HEK293 (cell line): ENCODE data around the gene FNTB.

Experiments
- BCL11A ChIP-seq: fragments of 450-650 bp; formaldehyde crosslinking; IDR thresholded peaks from 2 replicates; pipeline ENCODE4 v1.5.1; 2016; ENCODE audit warnings: low read depth, missing biosample characterization, missing genetic modification characterization
- CTCF ChIP-seq: fragments of 450-650 bp; formaldehyde crosslinking; IDR thresholded peaks from 2 replicates; pipeline ENCODE4 v1.5.1; 2016; ENCODE audit warnings: missing biosample characterization, missing genetic modification characterization
- KLF10 ChIP-seq: fragments of 450-650 bp; IDR thresholded peaks from 2 replicates; pipeline ENCODE4 v1.5.1; 2018; ENCODE audit warnings: missing biosample characterization, mild to moderate bottlenecking, missing genetic modification characterization
- KLF9 ChIP-seq: fragments of 450-650 bp; formaldehyde crosslinking; IDR thresholded peaks from 2 replicates; pipeline ENCODE4 v1.5.1; 2016; ENCODE audit warnings: missing biosample characterization, missing genetic modification characterization, low read depth
- TCF7L2 ChIP-seq: IDR thresholded peaks from 2 replicates; pipeline ENCODE4 v1.6.1; 2011; ENCODE audit warnings: low read depth, mild to moderate bottlenecking, inconsistent platforms, low read length, moderate library complexity, borderline replicate concordance
- ZFHX2 ChIP-seq: fragments of 450-650 bp; formaldehyde crosslinking; conservative IDR thresholded peaks from 2 replicates; pipeline ENCODE4 v1.5.1; 2016; ENCODE audit warnings: missing biosample characterization, missing genetic modification characterization
- ZFP37 ChIP-seq: fragments of 450-650 bp; formaldehyde crosslinking; IDR thresholded peaks from 2 replicates; pipeline ENCODE4 v1.5.1; 2016; ENCODE audit warnings: missing biosample characterization, missing genetic modification characterization
- ZNF10 ChIP-seq: fragments of 450-650 bp; formaldehyde crosslinking; IDR thresholded peaks from 2 replicates; pipeline ENCODE4 v1.5.1; 2017; ENCODE audit warnings: missing biosample characterization, missing genetic modification characterization
- ZNF174 ChIP-seq: fragments of 450-650 bp; formaldehyde crosslinking; IDR thresholded peaks from 2 replicates; pipeline ENCODE4 v1.5.0; 2017; ENCODE audit warnings: missing biosample characterization, mild to moderate bottlenecking, missing genetic modification characterization
- ZNF223 ChIP-seq: fragments of 450-650 bp; formaldehyde crosslinking; IDR thresholded peaks from 2 replicates; pipeline ENCODE4 v1.5.1; 2016; ENCODE audit warnings: missing biosample characterization, missing genetic modification characterization
- ZNF791 ChIP-seq: fragments of 450-650 bp; formaldehyde crosslinking; IDR thresholded peaks from 2 replicates; pipeline ENCODE4 v1.5.1; 2016; ENCODE audit warnings: missing biosample characterization, missing genetic modification characterization
- ZSCAN23 ChIP-seq: fragments of 450-650 bp; formaldehyde crosslinking; IDR thresholded peaks from 2 replicates; pipeline ENCODE4 v1.5.1; 2016; ENCODE audit warnings: missing biosample characterization, missing genetic modification characterization
- TF ChIP-seq, protein P1 (sequence below): sonication (generic); formaldehyde crosslinking; IDR thresholded peaks from 2 replicates; pipeline ENCODE4 v1.8.1; 2022; ENCODE audit warnings: mild to moderate bottlenecking, moderate library complexity, missing genetic modification reagents

- TF ChIP-seq ZFP37 (tag by site-specific recombination) (no peak), CTCF (tag by site-specific recombination) (no peak), KLF9 (tag by site-specific recombination) (no peak), ZNF10 (tag by site-specific recombination) (no peak), ZNF174 (tag by site-specific recombination) (no peak), TCF7L2 (no peak), ZSCAN23 (no peak), ZNF223 (tag by site-specific recombination) (no peak), KLF10 (tag by site-specific recombination) (no peak), ZNF791 (no peak), ZFHX2 (tag by site-specific recombination) (no peak), BCL11A (tag by site-specific recombination) (no peak)
- TF ChIP-seq, protein P1, sequence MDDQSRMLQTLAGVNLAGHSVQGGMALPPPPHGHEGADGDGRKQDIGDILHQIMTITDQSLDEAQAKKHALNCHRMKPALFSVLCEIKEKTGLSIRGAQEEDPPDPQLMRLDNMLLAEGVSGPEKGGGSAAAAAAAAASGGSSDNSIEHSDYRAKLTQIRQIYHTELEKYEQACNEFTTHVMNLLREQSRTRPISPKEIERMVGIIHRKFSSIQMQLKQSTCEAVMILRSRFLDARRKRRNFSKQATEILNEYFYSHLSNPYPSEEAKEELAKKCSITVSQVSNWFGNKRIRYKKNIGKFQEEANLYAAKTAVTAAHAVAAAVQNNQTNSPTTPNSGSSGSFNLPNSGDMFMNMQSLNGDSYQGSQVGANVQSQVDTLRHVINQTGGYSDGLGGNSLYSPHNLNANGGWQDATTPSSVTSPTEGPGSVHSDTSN, result no peak
Measured at GRCh38 chr14:64974563-64974962, 12.1 kb upstream of the FNTB start.
